Thoracic aorta (tissue), 2 donors: ENCODE results near the gene PYURF. TPM values are rescaled to one million over a fixed set of nuclear protein-coding genes. Genes with fewer than 3 reads are reported as not detected.

Source experiments
- ATAC-seq: fragments of 150-250 bp; one replicate; pipeline ENCODE4 v1.8.0; 2017; ENCODE audit warnings: low read depth; ENCODE audit not compliant: insufficient number of reproducible peaks, low FRiP score
- DNase-seq: peaks from one replicate; pipeline ENCODE4 v3.0.0-alpha.2; 2020; ENCODE audit warnings: low spot score
- H3K27ac ChIP-seq, 2 donors: fragments of 200-600 bp; sonication (generic); 1 replicate in 1 of 2; 2 replicates in 1 of 2; pipeline ENCODE4 v1.5.1; 2016; ENCODE audit warnings: mild to moderate bottlenecking in 2 of 2, moderate library complexity in 2 of 2
- H3K27me3 ChIP-seq: fragments of 200-600 bp; sonication (generic); replicated peaks from 2 replicates; pipeline ENCODE4 v1.6.0; 2016; ENCODE audit warnings: mild to moderate bottlenecking; ENCODE audit not compliant: insufficient read depth
- H3K36me3 ChIP-seq: fragments of 200-600 bp; sonication (generic); one replicate; pipeline ENCODE4 v1.5.1; 2016
- H3K4me1 ChIP-seq, 2 donors: fragments of 200-600 bp; sonication (generic); 1 replicate in 1 of 2; 2 replicates in 1 of 2; pipeline versions ENCODE4 v1.5.1 to v1.6.0; 2016; ENCODE audit warnings: low read depth in 2 of 2, mild to moderate bottlenecking in 1 of 2; ENCODE audit not compliant: control insufficient read depth in 1 of 2
- H3K4me3 ChIP-seq: fragments of 200-600 bp; sonication (generic); 2 replicates; pipeline ENCODE4 v1.5.1; 2016; ENCODE audit warnings: mild to moderate bottlenecking
- H3K9me3 ChIP-seq: fragments of 200-600 bp; sonication (generic); 2 replicates; pipeline ENCODE4 v1.5.1; 2016
- total RNA-seq, 2 donors: library from RNA; depleted of rRNA; stranded (reverse); fragments of >200 nt; gene quantifications; one replicate each; pipeline versions ENCODE4 v1.1.0 to v1.2.3, GENCODE V29; 2016
- TF ChIP-seq, protein P1 (sequence below): fragments of 200-600 bp; sonication (generic); IDR thresholded peaks from one replicate; pipeline ENCODE4 v1.5.1; 2019; ENCODE audit warnings: antibody characterized with exemption

Gene PYURF
- total RNA-seq, 2 donors from 2014 or later: 81.5 to 94.0 TPM

DNA sequence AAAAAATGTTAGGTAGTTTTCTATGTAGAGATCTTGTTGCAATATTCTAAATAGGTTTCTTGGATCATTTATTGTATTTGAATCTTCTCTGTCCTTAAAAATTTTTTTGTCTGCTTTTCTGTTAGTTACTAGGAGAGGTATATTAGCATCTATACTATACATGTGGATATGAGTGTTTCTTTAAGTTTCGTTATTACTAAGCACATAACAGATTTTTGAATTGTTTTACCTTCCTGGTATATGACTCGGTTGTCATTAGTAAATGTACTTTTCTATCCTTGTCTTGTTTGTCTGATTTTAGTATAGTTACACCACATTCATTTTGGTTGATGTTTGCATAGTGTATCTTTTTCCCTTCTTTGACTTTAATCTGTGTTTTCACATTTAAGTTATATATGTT lies 20.2 kb downstream of the PYURF start:
- H3K4me3 ChIP-seq: no peak overlapping the region
- ATAC-seq (no peak), DNase-seq (no peak)
- peaks cover 13% of the 10 kb centered on the region for H3K36me3 ChIP-seq
- H3K4me1 ChIP-seq: no peaks in the 10 kb centered on the region
- H3K27ac ChIP-seq: no peak overlapping the region
- no peaks in the 10 kb centered on the region for H3K9me3 ChIP-seq
- TF ChIP-seq, protein P1, sequence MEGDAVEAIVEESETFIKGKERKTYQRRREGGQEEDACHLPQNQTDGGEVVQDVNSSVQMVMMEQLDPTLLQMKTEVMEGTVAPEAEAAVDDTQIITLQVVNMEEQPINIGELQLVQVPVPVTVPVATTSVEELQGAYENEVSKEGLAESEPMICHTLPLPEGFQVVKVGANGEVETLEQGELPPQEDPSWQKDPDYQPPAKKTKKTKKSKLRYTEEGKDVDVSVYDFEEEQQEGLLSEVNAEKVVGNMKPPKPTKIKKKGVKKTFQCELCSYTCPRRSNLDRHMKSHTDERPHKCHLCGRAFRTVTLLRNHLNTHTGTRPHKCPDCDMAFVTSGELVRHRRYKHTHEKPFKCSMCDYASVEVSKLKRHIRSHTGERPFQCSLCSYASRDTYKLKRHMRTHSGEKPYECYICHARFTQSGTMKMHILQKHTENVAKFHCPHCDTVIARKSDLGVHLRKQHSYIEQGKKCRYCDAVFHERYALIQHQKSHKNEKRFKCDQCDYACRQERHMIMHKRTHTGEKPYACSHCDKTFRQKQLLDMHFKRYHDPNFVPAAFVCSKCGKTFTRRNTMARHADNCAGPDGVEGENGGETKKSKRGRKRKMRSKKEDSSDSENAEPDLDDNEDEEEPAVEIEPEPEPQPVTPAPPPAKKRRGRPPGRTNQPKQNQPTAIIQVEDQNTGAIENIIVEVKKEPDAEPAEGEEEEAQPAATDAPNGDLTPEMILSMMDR: no peak
- no peaks in the 10 kb centered on the region for H3K27me3 ChIP-seq

- TF ChIP-seq, protein P1: no peak
- ATAC-seq: no peak
- DNase-seq: no peak
- Histone ChIP-seq H3K4me1 (no peaks in the 10 kb centered on the region), H3K4me3 (no peak overlapping the region), H3K36me3 (peaks cover 20% of the 10 kb centered on the region), H3K9me3 (no peaks in the 10 kb centered on the region), H3K27me3 (no peaks in the 10 kb centered on the region), H3K27ac (no peak overlapping the region)
These were observed 25.6 kb downstream of the PYURF start for GRCh38 chr4:88497859-88498409.

GRCh38 chr4:88489100-88489761 lies 34.3 kb downstream of the PYURF start:
- H3K27me3 ChIP-seq: no peaks in the 10 kb centered on the region
- no peak overlapping the region for H3K27ac ChIP-seq
- peaks cover 19% of the 10 kb centered on the region for H3K36me3 ChIP-seq
- ATAC-seq: no peak
- no peak for DNase-seq
- no peak overlapping the region for H3K4me3 ChIP-seq
- no peaks in the 10 kb centered on the region for H3K9me3 ChIP-seq
- TF ChIP-seq, protein P1: no peak
- H3K4me1 ChIP-seq: no peaks in the 10 kb centered on the region

DNA sequence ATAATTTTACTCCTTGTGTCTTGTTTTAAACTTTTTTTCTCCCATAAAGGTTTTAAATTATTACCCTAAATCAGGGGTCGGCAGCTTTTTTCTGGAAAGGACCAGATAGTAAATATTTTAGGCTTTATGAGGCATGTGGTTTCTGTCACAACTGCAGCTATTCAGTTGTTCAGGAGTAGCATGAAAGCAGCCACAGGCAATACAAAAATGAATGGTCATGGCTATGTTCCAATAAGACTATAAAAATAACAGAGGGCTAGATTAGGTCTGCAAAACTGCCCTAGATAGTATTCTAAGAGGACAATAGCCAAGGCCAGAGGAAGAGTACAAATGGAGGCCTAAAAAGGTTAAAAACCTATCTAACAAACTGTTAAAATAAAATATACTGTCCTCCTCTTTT lies 42.0 kb downstream of the PYURF start:
- Histone ChIP-seq H3K4me3 (no peak overlapping the region), H3K27ac (no peak overlapping the region), H3K4me1 (no peaks in the 10 kb centered on the region), H3K27me3 (no peaks in the 10 kb centered on the region), H3K9me3 (no peaks in the 10 kb centered on the region), H3K36me3 (no peaks in the 10 kb centered on the region)
- no peak for ATAC-seq
- DNase-seq: no peak
- TF ChIP-seq, protein P1: no peak

DNA sequence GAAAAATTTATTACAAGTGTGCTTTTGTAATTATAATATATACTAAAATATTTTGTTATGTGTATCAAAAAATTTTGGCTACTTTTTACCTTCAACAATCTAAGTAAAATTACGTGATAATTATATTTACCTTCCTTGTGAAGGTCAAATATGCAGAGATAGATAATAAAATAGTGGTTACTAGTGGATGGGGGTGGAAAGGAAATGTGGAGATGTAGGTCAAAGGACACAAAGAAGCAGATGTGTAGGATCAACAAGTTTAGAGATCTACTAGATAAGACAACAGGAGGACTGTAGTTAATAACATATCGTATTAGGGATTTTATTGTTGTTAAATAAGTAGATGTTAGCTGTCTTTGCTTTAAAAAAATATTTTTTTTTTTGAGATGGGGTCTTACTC lies 45.3 kb downstream of the PYURF start:
- Histone ChIP-seq H3K4me3 (no peak overlapping the region), H3K27me3 (no peaks in the 10 kb centered on the region), H3K27ac (no peak overlapping the region), H3K36me3 (peaks cover 2% of the 10 kb centered on the region), H3K9me3 (no peaks in the 10 kb centered on the region), H3K4me1 (peaks cover 0 to 2% of the 10 kb centered on the region in 2 donors)
- ATAC-seq (no peak), DNase-seq (no peak)
- TF ChIP-seq, protein P1: no peak
